Liver (tissue), 9 donors: ENCODE measurements around the gene ARID3A. TPM values are rescaled to one million over a fixed set of nuclear protein-coding genes. Genes with fewer than 3 reads are reported as not detected.

Source experiments
- DNase-seq: peaks from one replicate; pipeline ENCODE4 v3.0.0-alpha.2; 2017; ENCODE audit warnings: low spot score
- H3K27ac ChIP-seq, 2 donors: one replicate each; pipeline ENCODE4 v1.7.0; 2013; ENCODE audit warnings: inconsistent platforms in 2 of 2, low read length in 2 of 2, control low read depth in 1 of 2, low read depth in 1 of 2, mild to moderate bottlenecking in 1 of 2
- H3K27me3 ChIP-seq, 4 donors: one replicate each; pipeline versions ENCODE4 v1.6.1 to v1.7.0; 2013; ENCODE audit warnings: low read length in 3 of 4, inconsistent platforms in 1 of 4, mild to moderate bottlenecking in 1 of 4, moderate library complexity in 1 of 4; ENCODE audit not compliant: control insufficient read depth in 4 of 4, insufficient read depth in 4 of 4
- H3K36me3 ChIP-seq, 4 donors: one replicate each; pipeline versions ENCODE4 v1.6.1 to v1.7.0; 2013; ENCODE audit warnings: low read length in 3 of 4, mild to moderate bottlenecking in 3 of 4, low read depth in 1 of 4, moderate library complexity in 1 of 4; ENCODE audit not compliant: control insufficient read depth in 4 of 4, insufficient read depth in 3 of 4
- H3K4me1 ChIP-seq, 4 donors: one replicate each; pipeline versions ENCODE4 v1.6.1 to v1.7.0; 2013; ENCODE audit warnings: low read length in 3 of 4, mild to moderate bottlenecking in 3 of 4, moderate library complexity in 1 of 4; ENCODE audit not compliant: control insufficient read depth in 4 of 4, insufficient read depth in 4 of 4
- H3K4me3 ChIP-seq, 3 donors: one replicate each; pipeline versions ENCODE4 v1.6.1 to v1.7.0; 2013; ENCODE audit warnings: low read length in 3 of 3, control low read depth in 1 of 3, low read depth in 1 of 3, mild to moderate bottlenecking in 1 of 3
- H3K9ac ChIP-seq, 2 donors: one replicate each; pipeline ENCODE4 v1.7.0; 2013; ENCODE audit warnings: low read length in 2 of 2, mild to moderate bottlenecking in 2 of 2, moderate library complexity in 2 of 2, control low read depth in 1 of 2, low read depth in 1 of 2
- H3K9me3 ChIP-seq, 4 donors: one replicate each; pipeline versions ENCODE4 v1.6.1 to v1.7.0; 2013; ENCODE audit warnings: low read length in 3 of 4; ENCODE audit not compliant: control insufficient read depth in 4 of 4
- EGR1 ChIP-seq, 2 donors: IDR thresholded peaks; 2 replicates each; pipeline ENCODE4 v1.6.1; 2016 to 2018; ENCODE audit warnings: antibody characterized with exemption in 2 of 2, low read depth in 2 of 2
- FOXA1 ChIP-seq: IDR thresholded peaks from 2 replicates; pipeline ENCODE4 v1.6.1; 2016; ENCODE audit warnings: antibody characterized with exemption
- FOXA2 ChIP-seq: IDR thresholded peaks from 2 replicates; pipeline ENCODE4 v1.6.1; 2016; ENCODE audit warnings: antibody characterized with exemption
- GABPA ChIP-seq, 2 donors: IDR thresholded peaks in 1 of 2; conservative IDR thresholded peaks in 1 of 2; 2 replicates each; pipeline ENCODE4 v1.6.1; 2016; ENCODE audit warnings: antibody characterized with exemption in 2 of 2, mild to moderate bottlenecking in 1 of 2, moderate library complexity in 1 of 2
- HNF4G ChIP-seq: IDR thresholded peaks from 2 replicates; pipeline ENCODE4 v1.6.1; 2016; ENCODE audit warnings: antibody characterized with exemption
- JUND ChIP-seq, 2 donors: IDR thresholded peaks; 2 replicates each; pipeline ENCODE4 v1.6.1; 2016; ENCODE audit warnings: antibody characterized with exemption in 2 of 2
- SP1 ChIP-seq: IDR thresholded peaks from 2 replicates; pipeline ENCODE4 v1.6.1; 2018; ENCODE audit warnings: antibody characterized with exemption, mild to moderate bottlenecking
- TAF1 ChIP-seq: conservative IDR thresholded peaks from 2 replicates; pipeline ENCODE4 v1.6.1; 2016; ENCODE audit warnings: antibody characterized with exemption, mild to moderate bottlenecking
- YY1 ChIP-seq: IDR thresholded peaks from 2 replicates; pipeline ENCODE4 v1.6.1; 2016; ENCODE audit warnings: antibody characterized with exemption, mild to moderate bottlenecking
- WGBS: extraction: QIAGEN DNeasy Blood & Tissue Kit; methylation state at CpG from one replicate; pipeline ENCODE4 v1.1.7; 2013; 5-methylcytosine and 5-hydroxymethylcytosine counted together
- polyA plus RNA-seq, 2 donors: library from polyadenylated mRNA; stranded (reverse) in 1 of 2; unstranded in 1 of 2; fragments of 200-250 nt in 1 of 2; fragments of >200 nt in 1 of 2; fragmentation: Nextera tagmentation in 1 of 2; extraction: Ambion mirVana in 1 of 2; gene quantifications; one replicate each; pipeline versions ENCODE4 v1.2.1 to v1.2.3, GENCODE V29; 2013 to 2015
- total RNA-seq, 2 donors: library from RNA; depleted of rRNA; stranded (reverse); fragments of >200 nt; gene quantifications; one replicate each; pipeline ENCODE4 v1.2.3, GENCODE V29; 2014
- TF ChIP-seq, protein P1 (sequence below): IDR thresholded peaks from 2 replicates; pipeline ENCODE4 v1.6.1; 2016; ENCODE audit warnings: antibody characterized with exemption
- TF ChIP-seq, protein P2 (sequence below): IDR thresholded peaks from 2 replicates; pipeline ENCODE4 v1.6.1; 2016; ENCODE audit warnings: antibody characterized with exemption
- TF ChIP-seq, protein P3 (sequence below): IDR thresholded peaks from 2 replicates; pipeline ENCODE4 v1.6.1; 2016; ENCODE audit warnings: antibody characterized with exemption
- TF ChIP-seq, protein P4 (sequence below): fragments of 150-350 bp; IDR thresholded peaks from 2 replicates; pipeline ENCODE4 v1.5.1; 2017; ENCODE audit warnings: improper control_type of control experiment, low read depth, low read length; ENCODE audit not compliant: missing input control
- donor health status: healthy.
- donor health status: healthy.
- donor health status: healthy.
- donor health status: healthy.
- donor health status: healthy.

Gene ARID3A
- total and polyA plus RNA-seq, 4 donors, result 0.74 to 42.4 (median 3.1) TPM

DNA sequence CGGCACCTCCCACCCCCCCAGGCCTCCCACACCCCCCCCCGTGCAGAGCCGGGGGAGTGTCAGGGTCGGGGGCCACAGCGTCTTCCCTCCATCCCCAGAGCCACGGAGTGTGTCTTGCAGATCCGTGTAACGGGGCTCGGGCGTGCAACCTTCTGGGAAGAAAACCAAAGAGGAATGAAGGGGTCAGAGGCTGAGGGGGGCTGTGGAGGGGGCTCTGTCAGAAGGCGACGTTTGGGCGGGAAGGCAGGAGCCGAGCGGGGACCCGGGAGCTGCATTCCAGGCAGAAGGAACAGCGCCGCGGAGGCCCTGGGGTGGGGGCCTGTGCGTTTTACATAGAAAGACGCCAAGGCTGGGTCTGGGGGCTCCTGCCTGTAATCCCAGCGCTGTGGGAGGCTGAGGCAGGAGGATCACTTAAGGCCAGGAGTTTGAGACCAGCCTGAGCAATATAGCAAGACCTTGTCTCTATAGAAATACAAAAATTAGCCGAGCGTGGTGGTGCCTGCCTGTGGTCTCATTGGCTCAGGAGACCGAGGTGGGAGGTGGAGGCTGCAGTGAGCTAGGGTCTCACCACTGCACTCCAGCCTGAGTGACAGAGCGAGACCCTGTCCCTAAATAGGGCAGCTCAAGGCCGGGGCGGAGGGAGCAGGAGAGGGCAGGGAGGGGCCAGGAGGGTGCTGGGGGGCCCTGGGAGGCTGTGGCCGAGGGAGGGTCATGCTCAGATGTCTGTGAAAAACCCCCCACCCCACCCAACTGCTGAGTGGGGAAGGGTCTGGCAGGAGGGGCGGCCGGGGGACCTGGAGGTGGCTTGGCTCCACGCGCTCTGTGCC, 27.8 kb downstream of the ARID3A start:
- Histone ChIP-seq H3K9me3 (no peaks in the 10 kb centered on the region), H3K4me3 (peak overlapping the region in 1 of 3 donors; percentile 11), H3K27ac (no peak overlapping the region), H3K36me3 (no peaks in the 10 kb centered on the region), H3K4me1 (peaks cover 3 to 7% (median 4%) of the 10 kb centered on the region in 4 donors), H3K27me3 (no peaks in the 10 kb centered on the region), H3K9ac (no peak overlapping the region)
- no peak for TF ChIP-seq FOXA2
- WGBS, result 68% methylated on average over 33 of the region's 33 CpGs
- no peak for DNase-seq

DNA sequence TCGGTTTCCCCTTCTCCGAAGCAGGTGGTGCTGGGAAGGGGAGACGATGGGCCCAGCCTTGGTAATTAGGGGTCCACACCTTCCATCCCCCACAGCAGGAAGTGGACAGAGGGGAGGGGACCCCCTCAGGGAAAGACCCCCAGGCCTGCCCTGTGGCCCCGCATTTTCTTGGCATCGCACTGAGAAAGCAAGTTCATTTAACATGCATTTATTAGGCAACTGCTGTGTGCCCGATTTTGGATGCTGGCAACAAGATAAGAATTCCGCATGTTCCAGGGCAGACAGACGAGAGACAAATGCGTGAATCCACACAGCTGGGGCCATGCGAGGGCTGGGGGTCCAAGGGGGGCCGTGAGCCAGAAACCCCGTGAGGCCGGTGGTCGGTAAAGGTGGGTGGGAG, 28.4 kb downstream of the ARID3A start:
- peaks cover 3 to 7% (median 4%) of the 10 kb centered on the region in 4 donors for H3K4me1 ChIP-seq
- WGBS, result 81% methylated on average over 14 of the region's 14 CpGs

DNA sequence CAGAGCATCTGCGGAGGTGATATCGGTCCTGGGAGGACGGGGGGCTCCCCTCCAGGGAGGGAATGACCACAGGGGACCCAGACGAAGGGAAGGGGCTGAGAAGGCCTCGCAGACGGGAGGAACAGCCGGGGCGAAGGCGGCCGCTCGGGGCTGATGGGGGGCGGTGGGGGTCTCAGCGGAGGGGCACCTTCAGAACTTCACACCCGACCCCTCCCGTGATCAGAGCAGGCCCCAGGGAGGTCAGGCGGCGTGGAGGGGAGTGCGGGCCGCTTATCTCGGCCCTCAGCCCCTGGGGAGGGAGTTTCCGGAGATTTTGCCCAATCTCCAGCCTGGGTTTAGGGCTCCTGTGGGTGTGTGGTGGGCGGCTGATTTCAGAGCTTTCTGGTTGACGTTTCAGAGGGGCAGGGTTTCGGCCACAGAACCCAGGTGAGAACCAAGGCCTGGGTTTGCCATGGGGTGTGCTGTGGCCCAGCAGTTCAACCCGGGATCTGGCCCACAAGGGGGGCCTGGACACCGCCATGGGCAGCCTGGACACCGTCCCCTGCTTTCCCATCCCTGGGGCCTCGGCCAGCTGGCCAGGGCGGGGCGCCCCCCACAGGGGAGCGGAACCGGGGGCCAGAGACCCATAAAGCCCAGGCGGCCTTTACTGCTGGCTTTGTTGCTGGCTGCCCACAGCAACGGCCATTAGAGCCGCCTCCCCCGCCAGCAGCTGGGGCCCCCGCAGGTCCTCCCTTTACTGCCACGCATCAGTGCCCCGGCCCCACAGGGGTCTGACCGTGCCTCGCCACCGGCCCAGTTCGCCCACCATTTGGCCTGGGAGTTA, 29.0 kb downstream of the ARID3A start:
- no peak overlapping the region for H3K27ac ChIP-seq
- H3K4me1 ChIP-seq, result peaks cover 3 to 7% (median 4%) of the 10 kb centered on the region in 4 donors
- no peaks in the 10 kb centered on the region for H3K27me3 ChIP-seq
- TF ChIP-seq GABPA (IDR thresholded peaks at IDR 0.05 in 1 of 2, conservative IDR thresholded peaks at IDR 0.05 in 1 of 2) (no peak), YY1 (no peak)
- TF ChIP-seq, protein P1, sequence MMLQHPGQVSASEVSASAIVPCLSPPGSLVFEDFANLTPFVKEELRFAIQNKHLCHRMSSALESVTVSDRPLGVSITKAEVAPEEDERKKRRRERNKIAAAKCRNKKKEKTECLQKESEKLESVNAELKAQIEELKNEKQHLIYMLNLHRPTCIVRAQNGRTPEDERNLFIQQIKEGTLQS, result no peak
- 90% methylated on average over 43 of the region's 43 CpGs for WGBS
- no peak for DNase-seq
- H3K9me3 ChIP-seq, result no peaks in the 10 kb centered on the region
- H3K36me3 ChIP-seq, result peaks cover 0 to 1% (median 0%) of the 10 kb centered on the region in 4 donors
- no peak overlapping the region for H3K9ac ChIP-seq
- H3K4me3 ChIP-seq, result no peak overlapping the region

More for the DNA sequence above, 28.4 kb downstream of the ARID3A start:
- Histone ChIP-seq H3K36me3 (no peaks in the 10 kb centered on the region), H3K27me3 (no peaks in the 10 kb centered on the region), H3K9ac (no peak overlapping the region), H3K27ac (no peak overlapping the region), H3K9me3 (no peaks in the 10 kb centered on the region), H3K4me3 (no peak overlapping the region)
- DNase-seq, result no peak
- TF ChIP-seq GABPA (IDR thresholded peaks at IDR 0.05 in 1 of 2, conservative IDR thresholded peaks at IDR 0.05 in 1 of 2) (no peak), TAF1 (no peak), JUND (IDR thresholded peaks at IDR 0.05) (no peak), FOXA2 (no peak), YY1 (no peak), FOXA1 (no peak), SP1 (no peak), EGR1 (IDR thresholded peaks at IDR 0.05; ENCODE audit: low read depth in 2 of 2) (no peak), HNF4G (no peak)
- TF ChIP-seq, protein P2, sequence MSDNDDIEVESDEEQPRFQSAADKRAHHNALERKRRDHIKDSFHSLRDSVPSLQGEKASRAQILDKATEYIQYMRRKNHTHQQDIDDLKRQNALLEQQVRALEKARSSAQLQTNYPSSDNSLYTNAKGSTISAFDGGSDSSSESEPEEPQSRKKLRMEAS, result no peak
- TF ChIP-seq, protein P3, sequence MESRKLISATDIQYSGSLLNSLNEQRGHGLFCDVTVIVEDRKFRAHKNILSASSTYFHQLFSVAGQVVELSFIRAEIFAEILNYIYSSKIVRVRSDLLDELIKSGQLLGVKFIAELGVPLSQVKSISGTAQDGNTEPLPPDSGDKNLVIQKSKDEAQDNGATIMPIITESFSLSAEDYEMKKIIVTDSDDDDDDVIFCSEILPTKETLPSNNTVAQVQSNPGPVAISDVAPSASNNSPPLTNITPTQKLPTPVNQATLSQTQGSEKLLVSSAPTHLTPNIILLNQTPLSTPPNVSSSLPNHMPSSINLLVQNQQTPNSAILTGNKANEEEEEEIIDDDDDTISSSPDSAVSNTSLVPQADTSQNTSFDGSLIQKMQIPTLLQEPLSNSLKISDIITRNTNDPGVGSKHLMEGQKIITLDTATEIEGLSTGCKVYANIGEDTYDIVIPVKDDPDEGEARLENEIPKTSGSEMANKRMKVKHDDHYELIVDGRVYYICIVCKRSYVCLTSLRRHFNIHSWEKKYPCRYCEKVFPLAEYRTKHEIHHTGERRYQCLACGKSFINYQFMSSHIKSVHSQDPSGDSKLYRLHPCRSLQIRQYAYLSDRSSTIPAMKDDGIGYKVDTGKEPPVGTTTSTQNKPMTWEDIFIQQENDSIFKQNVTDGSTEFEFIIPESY, result no peak
- TF ChIP-seq, protein P4, sequence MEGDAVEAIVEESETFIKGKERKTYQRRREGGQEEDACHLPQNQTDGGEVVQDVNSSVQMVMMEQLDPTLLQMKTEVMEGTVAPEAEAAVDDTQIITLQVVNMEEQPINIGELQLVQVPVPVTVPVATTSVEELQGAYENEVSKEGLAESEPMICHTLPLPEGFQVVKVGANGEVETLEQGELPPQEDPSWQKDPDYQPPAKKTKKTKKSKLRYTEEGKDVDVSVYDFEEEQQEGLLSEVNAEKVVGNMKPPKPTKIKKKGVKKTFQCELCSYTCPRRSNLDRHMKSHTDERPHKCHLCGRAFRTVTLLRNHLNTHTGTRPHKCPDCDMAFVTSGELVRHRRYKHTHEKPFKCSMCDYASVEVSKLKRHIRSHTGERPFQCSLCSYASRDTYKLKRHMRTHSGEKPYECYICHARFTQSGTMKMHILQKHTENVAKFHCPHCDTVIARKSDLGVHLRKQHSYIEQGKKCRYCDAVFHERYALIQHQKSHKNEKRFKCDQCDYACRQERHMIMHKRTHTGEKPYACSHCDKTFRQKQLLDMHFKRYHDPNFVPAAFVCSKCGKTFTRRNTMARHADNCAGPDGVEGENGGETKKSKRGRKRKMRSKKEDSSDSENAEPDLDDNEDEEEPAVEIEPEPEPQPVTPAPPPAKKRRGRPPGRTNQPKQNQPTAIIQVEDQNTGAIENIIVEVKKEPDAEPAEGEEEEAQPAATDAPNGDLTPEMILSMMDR, result no peak
